Cerebellar cortex (tissue), 1 donor: ENCODE results near the gene PAPPA.

Experiments
- DNase-seq: peaks from one replicate; pipeline ENCODE4 v3.0.0-alpha.2; 2015; ENCODE audit warnings: low spot score

Gene PAPPA

GRCh38 chr9:116318468-116319374, 165.1 kb downstream of the PAPPA start:
- no peak for DNase-seq

- DNase-seq, result no peak
Observed at GRCh38 chr9:116319480-116319879, 165.9 kb downstream of the PAPPA start.

- no peak for DNase-seq
Observed at GRCh38 chr9:116320290-116320689, 166.7 kb downstream of the PAPPA start.

DNA sequence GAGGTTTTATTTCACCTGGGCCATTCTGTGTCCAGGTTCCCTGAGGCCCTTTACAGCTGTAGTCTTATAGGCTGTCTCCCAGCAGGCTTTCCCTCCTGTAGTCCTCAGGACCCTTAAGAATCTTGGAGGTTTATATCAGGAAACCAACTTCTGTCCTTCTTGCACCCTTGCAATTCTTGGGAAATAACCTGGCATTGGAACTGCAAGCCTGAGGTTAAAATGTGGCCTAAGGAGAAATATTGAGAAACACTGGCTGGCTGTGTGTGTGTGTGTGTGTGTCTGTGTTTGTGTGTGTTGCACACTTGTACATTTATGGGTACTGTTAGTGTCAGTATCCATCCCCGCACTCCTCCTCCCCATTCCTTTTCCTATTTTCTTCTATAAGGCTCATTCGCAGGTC, 168.9 kb downstream of the PAPPA start:
- DNase-seq, result no peak

- no peak for DNase-seq
Observed at GRCh38 chr9:116323012-116323411, 169.4 kb downstream of the PAPPA start.

DNA sequence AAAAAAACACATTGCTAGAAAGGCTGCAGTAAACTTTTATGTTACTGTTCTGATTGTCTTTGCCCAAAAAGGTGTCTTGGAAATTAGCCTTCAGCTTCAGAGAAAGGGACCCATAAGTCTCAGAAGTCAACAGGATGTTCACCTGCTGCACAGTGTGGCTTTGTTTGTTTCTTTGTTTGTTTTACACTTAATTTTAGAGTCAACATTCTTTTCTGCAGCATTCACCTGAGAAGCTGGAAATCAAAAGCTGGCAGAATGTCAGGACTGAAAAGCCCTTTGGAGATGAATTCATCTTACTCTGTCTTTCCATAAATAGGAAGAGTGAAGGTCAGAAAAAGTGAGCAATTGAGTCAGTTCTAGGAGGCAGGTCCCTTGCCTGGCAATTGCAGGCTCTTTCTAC, 170.0 kb downstream of the PAPPA start:
- no peak for DNase-seq

DNA sequence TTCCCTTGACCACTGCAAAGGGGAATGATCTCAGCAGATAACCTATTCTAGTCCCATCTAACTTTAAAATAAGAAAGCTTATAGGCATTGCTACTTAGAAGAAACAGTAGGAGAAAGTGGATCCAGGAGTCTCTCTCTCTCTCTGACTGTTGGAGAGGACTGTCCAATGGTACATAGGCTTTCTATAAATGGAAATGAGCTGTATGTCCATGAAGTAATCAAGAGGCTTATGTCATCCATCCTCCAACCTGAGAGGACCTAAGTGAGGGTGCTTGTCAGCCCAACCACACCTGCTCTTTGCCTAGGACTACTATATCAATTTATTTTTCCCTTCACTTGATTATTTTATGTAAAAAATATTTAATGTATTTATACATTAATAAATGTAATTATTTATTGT, 172.3 kb downstream of the PAPPA start:
- DNase-seq, result no peak

DNA sequence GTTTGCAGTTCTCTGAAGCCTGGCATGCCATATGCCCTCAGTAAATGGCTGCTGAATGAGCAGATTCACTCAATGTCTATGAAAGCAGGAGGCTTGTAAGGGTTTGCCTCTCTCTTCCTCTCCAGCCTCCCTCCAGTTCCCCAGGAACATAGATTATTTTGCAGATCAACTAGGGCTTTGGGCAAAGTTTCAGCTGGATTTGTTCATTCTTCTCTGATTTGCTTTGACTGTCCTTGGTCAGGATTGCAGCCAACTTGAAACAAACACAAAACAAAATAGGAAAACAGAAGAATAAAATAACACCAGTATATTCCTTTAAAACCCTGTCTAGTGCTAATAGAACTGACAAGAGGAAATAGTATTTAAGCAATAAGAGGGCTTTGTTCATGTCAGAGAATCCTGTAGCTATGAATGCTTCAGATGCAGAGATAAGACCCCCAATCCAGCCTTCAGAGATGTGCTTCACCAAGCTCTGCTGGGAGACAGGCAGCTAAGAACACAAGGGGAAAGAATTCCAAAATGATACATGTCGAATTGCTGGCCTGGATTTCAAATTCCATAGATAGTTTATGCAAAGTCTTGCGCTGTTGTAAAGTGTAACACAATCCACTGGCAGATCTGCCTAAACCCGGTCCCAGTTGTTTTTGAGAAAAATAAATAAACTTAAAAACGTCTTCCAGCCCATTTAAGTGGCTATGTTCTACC, 174.3 kb downstream of the PAPPA start:
- DNase-seq, result no peak

- DNase-seq, result no peak
Observed at GRCh38 chr9:116329470-116329869, 175.9 kb downstream of the PAPPA start.

DNA sequence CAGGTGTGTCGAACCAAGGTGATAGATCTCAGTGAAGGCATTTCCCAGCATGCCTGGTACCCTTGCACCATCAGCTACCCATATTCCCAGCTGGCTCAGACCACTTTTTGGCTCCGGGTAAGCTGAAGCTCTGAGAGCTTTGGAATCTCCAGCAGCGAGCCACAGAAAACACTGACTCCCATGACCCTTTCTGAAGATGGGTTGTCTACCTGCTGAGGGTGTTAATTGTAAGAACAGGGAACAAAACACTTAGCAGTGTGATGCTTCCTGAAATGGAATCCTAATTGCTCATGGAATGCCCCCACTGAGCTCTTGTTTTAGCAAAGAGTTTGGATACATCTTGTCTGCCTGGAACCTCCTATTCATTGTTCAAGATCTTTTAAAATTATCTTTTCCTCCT, 177.7 kb downstream of the PAPPA start:
- DNase-seq, result no peak

DNA sequence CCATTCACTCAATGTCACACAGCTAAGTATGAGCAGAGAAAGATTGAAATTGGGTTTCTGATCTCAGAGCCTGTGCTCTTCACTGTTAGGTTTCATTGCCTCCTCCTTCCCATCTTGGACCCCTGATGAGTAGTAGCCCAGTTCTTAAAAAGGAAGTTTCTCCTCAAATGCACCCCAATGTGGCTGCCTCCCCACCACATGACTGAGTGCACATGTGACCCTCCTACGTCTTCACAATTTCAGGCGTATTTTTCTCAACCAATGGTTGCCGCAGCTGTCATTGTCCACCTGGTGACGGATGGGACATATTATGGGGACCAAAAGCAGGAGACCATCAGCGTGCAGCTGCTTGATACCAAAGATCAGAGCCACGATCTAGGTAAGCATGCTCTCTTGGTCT, 178.5 kb downstream of the PAPPA start:
- DNase-seq, result no peak

DNA sequence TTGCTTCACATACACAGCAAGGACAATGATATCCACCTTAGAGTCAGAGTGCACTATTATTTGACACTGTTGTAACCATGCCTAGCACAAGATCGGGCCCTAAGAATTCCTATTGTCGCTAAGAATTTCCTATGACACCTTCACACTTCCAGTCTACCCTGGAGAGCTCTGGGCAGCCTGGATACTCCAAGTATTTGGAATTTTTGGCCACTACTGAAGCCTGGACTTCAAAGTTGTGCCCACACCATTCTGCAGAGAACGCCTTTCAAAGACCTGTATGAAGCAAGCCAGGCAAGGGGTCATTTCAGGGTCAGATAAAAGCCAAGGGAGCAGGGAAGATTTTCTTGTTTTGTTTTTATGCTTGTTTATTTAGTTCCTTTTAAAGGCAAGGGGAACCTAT, 179.7 kb downstream of the PAPPA start:
- DNase-seq, result no peak

GRCh38 chr9:116334546-116335150, 181.1 kb downstream of the PAPPA start:
- no peak for DNase-seq

DNA sequence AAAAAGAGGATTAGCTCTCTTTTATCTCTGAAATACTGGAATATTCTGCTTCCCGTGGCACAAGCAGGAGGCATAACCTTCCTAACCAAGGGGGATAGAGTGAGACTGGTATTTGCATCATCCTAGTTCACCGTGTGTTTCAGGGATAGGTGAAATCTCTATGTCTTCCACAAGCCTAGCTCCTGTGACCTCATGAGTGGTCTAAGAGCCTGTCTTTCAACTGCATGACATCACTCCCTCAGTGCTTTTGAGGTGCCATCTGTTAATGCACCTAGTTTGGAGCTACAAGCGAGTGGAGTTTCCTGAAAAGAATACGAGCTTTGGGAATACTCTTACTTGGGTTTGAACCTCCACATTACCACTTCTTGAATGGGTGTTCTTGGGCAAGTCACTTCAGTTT, 181.8 kb downstream of the PAPPA start:
- no peak for DNase-seq

DNA sequence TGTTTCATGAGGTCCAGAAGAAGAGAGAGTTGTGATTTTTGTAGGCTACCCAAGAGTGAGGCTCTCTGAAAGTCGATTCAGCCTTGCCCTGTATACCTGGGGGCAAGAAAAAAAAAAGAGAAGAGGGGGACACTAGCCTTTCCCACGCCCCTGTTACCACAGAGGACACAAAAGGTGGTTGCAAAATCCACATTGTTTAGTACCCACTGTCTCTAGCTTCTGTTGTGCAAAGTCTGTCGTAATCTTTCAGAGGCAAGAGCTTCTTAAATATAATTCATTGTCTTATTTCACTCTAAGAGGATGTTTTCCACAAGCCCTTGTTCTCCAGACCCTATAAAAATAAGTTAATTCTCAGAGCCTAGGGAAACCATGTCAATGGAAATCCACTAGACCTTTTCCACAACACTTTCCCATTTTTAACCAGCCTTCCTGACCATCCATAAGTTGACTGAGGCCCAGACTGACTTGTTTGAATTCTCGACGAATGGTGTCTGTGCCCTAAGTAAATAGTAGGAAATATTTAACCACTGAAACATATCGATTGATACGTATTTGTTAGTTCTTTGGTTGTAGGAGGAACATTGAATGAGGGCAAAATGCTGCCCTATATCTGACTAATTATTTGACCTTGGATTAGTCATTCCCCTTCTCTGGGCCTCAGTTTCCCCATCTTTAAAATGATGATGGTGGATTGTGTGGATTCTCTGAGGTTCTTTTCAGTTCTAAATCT, 182.7 kb downstream of the PAPPA start:
- DNase-seq, result no peak

DNA sequence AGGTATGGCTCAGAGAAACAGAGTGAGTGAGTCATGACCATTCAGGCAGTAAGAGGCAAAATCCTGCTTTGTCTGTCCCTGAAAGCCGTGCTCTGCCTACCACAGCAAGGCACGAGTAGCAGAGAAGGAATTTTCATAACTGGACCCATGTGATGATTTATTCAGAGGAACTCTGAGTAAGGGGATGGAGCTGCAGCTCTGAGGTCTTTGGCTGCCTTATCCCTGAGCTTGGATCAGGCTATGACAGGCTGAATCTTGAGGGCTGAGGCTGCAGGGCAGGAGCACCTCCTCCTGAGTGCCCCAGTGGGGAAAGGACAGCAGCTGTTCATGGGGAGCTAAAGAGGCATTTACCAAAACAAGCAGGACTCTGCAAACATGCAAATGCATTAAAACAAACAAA, 183.4 kb downstream of the PAPPA start:
- DNase-seq, result no peak

DNA sequence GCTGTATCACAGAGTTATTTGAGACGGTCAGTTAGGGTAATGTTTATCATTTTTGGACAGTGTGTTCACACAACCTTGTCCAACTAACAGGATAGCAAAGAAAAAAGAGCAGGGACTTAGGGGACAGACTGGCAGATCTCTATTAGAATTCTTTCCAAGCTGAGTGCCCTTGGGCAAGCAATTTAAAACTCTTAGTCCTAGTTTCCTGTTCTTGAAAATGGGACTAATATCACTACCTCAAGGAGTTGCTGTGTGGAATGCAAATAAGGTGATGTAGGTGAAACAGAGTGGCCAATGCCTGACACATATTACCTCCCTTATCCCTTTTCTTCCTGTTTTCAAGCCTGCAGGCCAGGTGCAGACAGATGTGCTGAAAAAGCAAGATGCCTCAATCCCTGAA, 186.7 kb downstream of the PAPPA start:
- DNase-seq, result no peak

DNA sequence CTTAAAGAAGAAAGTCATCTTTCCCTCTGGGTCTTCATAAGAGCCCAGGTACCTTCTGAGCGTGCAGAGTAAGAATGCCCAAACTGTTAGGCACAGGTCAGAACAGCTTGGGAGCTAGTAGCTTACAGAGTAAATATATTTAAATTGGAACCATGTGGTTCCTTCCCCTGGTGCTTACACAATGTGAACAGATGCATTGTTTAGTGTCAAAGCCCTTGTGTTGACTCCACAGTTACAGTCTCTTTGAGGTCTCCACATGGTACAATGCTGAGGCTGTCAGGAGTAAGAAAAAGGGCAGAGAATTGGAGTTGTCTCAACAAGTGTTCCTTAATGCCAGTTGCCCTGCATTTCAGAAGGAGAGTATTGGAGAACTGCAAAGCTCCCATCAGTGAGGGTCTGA, 188.5 kb downstream of the PAPPA start:
- DNase-seq, result no peak

GRCh38 chr9:116342941-116343340, 189.3 kb downstream of the PAPPA start:
- no peak for DNase-seq

GRCh38 chr9:116344416-116344815, 190.8 kb downstream of the PAPPA start:
- DNase-seq, result no peak

- no peak for DNase-seq
Observed at GRCh38 chr9:116345393-116345792, 191.8 kb downstream of the PAPPA start.

GRCh38 chr9:116345817-116346216, 192.2 kb downstream of the PAPPA start:
- DNase-seq, result no peak
